ENCODE results near the gene GRAMD4. TPM values are rescaled to one million over a fixed set of nuclear protein-coding genes. Genes with fewer than 3 reads are reported as not detected.

GRAMD4 gene
- total and polyA plus RNA-seq, 12 donors = 15.0 to 241 (median 79.4) TPM

- H3K4me1 ChIP-seq (replicated peaks in 1 of 2) = peaks cover 8 to 21% of the 10 kb centered on the region in 2 donors
- no peak overlapping the region for H3K4me3 ChIP-seq
- 90 to 98% (median 96%) methylated on average over 23 to 37 of the region's 37 CpGs for WGBS, 4 donors
- intact Hi-C loops (cut with DNase I) = loop anchor here in 1 of 2 donors (10.0 kb wide), 1 partner anchor 83 kb away; no protein-coding TSS in a partner anchor
- H3K9me3 ChIP-seq (replicated peaks in 1 of 3) = no peaks in the 10 kb centered on the region
- H3K36me3 ChIP-seq (replicated peaks in 1 of 2) = peaks cover 0 to 8% of the 10 kb centered on the region in 2 donors
- TF ChIP-seq CTCF (IDR thresholded peaks at IDR 0.05) (no peak), POLR2A (IDR thresholded peaks at IDR 0.05) (no peak)
- no peak for DNase-seq
- no peaks in the 10 kb centered on the region for H3K27me3 ChIP-seq
- no peak overlapping the region for H3K27ac ChIP-seq
Observed at GRCh38 chr22:46657996-46658947, 38.1 kb downstream of the GRAMD4 start.

GRCh38 chr22:46659059-46659790, 39.0 kb downstream of the GRAMD4 start:
- peak overlapping the region in 1 of 5 donors; percentile 86 for H3K27ac ChIP-seq
- no peak for DNase-seq
- whole genome bisulfite sequencing, 4 donors = 95 to 99% (median 96%) methylated on average over 9 to 14 of the region's 14 CpGs
- TF ChIP-seq CTCF (IDR thresholded peaks at IDR 0.05) (no peak), POLR2A (IDR thresholded peaks at IDR 0.05) (no peak)
- no peaks in the 10 kb centered on the region for H3K9me3 ChIP-seq (replicated peaks in 1 of 3)
- intact Hi-C loops (cut with DNase I) = loop anchor here in 1 of 2 donors (10.0 kb wide), 1 partner anchor 84 kb away; no protein-coding TSS in a partner anchor
- peaks cover 0 to 12% of the 10 kb centered on the region in 2 donors for H3K36me3 ChIP-seq (replicated peaks in 1 of 2)
- no peaks in the 10 kb centered on the region for H3K27me3 ChIP-seq
- H3K4me1 ChIP-seq (replicated peaks in 1 of 2) = peaks cover 8 to 17% of the 10 kb centered on the region in 2 donors
- no peak overlapping the region for H3K4me3 ChIP-seq

- DNase-seq = no peak
- intact Hi-C loops (cut with DNase I) = loop anchor here in 1 of 2 donors (10.0 kb wide), 2 partner anchors 85 to 305 kb away; no protein-coding TSS in a partner anchor
- Histone ChIP-seq H3K4me1 (replicated peaks in 1 of 2) (peaks cover 8 to 17% of the 10 kb centered on the region in 2 donors), H3K27ac (peak overlapping the region in 2 of 5 donors; percentile 86 to 97), H3K9me3 (replicated peaks in 1 of 3) (no peaks in the 10 kb centered on the region), H3K27me3 (no peaks in the 10 kb centered on the region), H3K4me3 (no peak overlapping the region), H3K36me3 (replicated peaks in 1 of 2) (peaks cover 0 to 12% of the 10 kb centered on the region in 2 donors)
- TF ChIP-seq CTCF (IDR thresholded peaks at IDR 0.05) (no peak), POLR2A (IDR thresholded peaks at IDR 0.05) (no peak)
- WGBS, 4 donors = 93 to 97% (median 96%) methylated on average over 12 of the region's 12 CpGs
Observed at GRCh38 chr22:46659791-46660186, 39.6 kb downstream of the GRAMD4 start.
